Amygdala (tissue), 56 donors: ENCODE results near the gene TEX50.
"Not testable (repeated sequence)": the region's sequence is repeated elsewhere in the genome, so short reads cannot be mapped to it uniquely, and the experiment has no call there.

ENCODE experiments used
- DNase-seq, 56 donors: peaks; one replicate each; lab custom pipeline; 2025; lab: John Stamatoyannopoulos, UW

TEX50 gene

GRCh38 chr1:173661271-173661670, 26.1 kb downstream of the TEX50 start:
- no peak for DNase-seq

- DNase-seq = no peak
These were observed 26.6 kb downstream of the TEX50 start for GRCh38 chr1:173661763-173662162.

GRCh38 chr1:173663159-173663558, 28.0 kb downstream of the TEX50 start:
- no peak for DNase-seq

GRCh38 chr1:173666646-173667045, 31.5 kb downstream of the TEX50 start:
- no peak for DNase-seq

- peak in 39 of 56 donors; percentile 2 to 56 (median 23) for DNase-seq
These were observed 34.4 kb downstream of the TEX50 start, which contains the start of gene ANKRD45 for GRCh38 chr1:173669491-173669941. ANKRD45 (minus strand) TSS chr1:173669851; CDS start chr1:173659418, 10,433 bp downstream.

- not testable (repeated sequence) for DNase-seq
These were observed 39.4 kb downstream of the TEX50 start for GRCh38 chr1:173674496-173674895.

- not testable (repeated sequence) for DNase-seq
These were observed 45.0 kb downstream of the TEX50 start for GRCh38 chr1:173680152-173680551.

GRCh38 chr1:173682184-173682583, 47.0 kb downstream of the TEX50 start:
- DNase-seq = no peak

- not testable (repeated sequence) for DNase-seq
These were observed 48.7 kb downstream of the TEX50 start for GRCh38 chr1:173683838-173684237.

GRCh38 chr1:173685121-173685520, 50.0 kb downstream of the TEX50 start:
- DNase-seq = not testable (repeated sequence)
